ENCODE measurements around the gene NRXN3.
"Not testable (repeated sequence)": the region's sequence is repeated elsewhere in the genome, so short reads cannot be mapped to it uniquely, and the experiment has no call there.

NRXN3 gene

GRCh38 chr14:79103764-79104163 lies 933.6 kb downstream of the NRXN3 start:
- DNase-seq (ENCODE audit: low read depth in 2 of 2, low spot score in 1 of 2), result no peak

- DNase-seq (ENCODE audit: low read depth in 2 of 2, low spot score in 1 of 2), result not testable (repeated sequence)
Observed at GRCh38 chr14:79110564-79110963, 940.4 kb downstream of the NRXN3 start.

GRCh38 chr14:79111987-79112501 lies 941.9 kb downstream of the NRXN3 start:
- DNase-seq (ENCODE audit: low read depth in 2 of 2, low spot score in 1 of 2), result no peak

- DNase-seq (ENCODE audit: low read depth in 2 of 2, low spot score in 1 of 2), result no peak
Observed at GRCh38 chr14:79117561-79117960, 947.4 kb downstream of the NRXN3 start.

DNA sequence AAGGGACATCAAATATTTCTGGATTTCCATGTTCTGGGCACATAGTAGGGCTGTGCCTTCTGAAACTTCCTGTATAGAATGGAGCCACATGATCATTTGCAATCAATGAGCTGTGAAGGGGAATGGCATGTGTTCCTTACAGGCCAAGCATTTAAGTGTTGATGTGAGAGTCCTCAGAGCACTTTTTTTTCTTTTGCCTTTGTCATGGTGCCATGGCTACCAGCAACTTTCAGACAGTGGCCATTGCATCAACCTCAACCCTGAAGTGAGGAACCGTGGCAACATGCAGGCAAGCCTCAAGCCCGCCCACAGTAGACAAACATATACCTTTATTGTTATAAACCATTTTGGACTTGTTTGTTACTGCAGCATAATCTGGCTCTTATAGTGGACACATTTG lies 948.1 kb downstream of the NRXN3 start:
- no peak for DNase-seq (ENCODE audit: low read depth in 2 of 2, low spot score in 1 of 2)

DNA sequence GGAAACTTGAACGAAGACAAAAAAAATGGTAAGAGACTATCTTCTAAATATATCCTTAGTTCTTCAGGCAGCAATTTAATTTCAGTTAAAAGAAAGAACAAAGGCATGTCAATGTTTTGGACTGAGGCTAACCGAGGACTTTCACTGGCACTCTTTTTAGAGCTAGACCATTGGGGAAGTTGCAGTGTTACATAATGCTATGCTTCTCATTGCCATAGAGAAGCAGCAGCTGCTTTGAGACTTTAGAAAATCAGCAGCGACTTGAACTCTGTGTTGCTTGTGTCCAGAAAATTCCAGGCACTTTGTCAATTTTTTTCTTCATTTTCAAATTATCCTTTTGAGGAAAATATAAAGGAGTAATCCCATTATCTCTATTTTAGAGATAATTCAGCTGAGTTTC lies 964.2 kb downstream of the NRXN3 start:
- DNase-seq (ENCODE audit: low read depth in 2 of 2, low spot score in 1 of 2), result no peak

GRCh38 chr14:79136071-79137044 lies 966.2 kb downstream of the NRXN3 start:
- no peak for DNase-seq (ENCODE audit: low read depth in 2 of 2, low spot score in 1 of 2)

DNA sequence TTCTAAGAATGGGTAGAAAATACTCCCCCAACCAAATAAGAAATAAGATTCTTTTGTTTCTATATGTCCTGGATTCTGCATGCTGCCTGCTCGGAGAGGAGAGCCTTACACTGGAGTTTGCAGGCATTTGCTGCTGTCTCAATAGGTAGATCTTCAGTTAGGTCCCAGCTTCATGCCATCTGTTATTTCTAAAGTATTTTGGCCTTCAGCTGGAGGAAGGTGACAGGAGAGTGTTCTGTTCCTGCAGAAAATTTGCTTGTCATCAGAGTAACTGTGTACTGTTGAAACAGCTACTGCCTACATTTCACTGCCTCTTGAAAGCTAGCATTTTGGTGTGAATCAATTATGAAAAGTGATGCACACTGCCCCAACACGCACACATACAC lies 966.9 kb downstream of the NRXN3 start:
- no peak for DNase-seq (ENCODE audit: low read depth in 2 of 2, low spot score in 1 of 2)

DNA sequence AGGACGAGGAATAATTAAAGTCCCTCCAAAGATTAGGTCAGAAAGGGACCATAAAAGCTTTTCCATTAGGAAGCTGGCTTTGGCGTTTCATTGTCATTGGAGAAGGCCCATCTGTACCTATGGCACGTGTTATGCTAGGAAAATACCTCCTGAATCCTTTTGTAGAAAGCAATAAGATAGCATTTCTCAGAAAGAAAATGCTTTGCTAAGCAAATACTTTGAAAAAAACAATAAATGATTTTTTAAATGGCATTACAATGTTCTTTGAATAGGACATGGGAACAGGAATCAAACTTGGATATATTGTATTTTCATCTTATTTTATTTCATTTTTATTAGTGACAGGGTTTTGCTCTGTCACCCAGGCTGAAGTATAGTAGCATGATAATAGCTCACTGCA lies 967.7 kb downstream of the NRXN3 start:
- no peak for DNase-seq (ENCODE audit: low read depth in 2 of 2, low spot score in 1 of 2)

DNA sequence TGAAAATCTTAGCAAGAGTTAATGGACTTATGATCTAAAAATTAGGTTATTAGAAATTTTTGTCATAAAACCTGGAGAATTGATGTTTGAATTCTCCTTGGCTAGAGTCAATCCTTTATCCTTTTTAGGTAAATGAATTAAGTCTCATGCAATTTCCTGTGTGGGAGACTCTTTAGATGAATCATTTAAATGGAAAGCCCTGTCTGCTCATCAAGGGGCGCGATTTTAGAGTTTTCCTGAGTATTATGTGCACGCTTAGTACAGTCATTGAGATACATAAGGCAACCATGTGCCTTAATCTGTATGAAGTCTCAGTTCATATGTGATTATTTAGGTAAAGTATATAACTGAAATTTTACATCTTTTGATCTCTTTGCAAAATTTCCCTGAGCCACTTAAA lies 974.7 kb downstream of the NRXN3 start:
- no peak for DNase-seq (ENCODE audit: low read depth in 2 of 2, low spot score in 1 of 2)

- no peak for DNase-seq (ENCODE audit: low read depth in 2 of 2, low spot score in 1 of 2)
Observed at GRCh38 chr14:79150226-79150625, 980.1 kb downstream of the NRXN3 start.

- DNase-seq (ENCODE audit: low read depth in 2 of 2, low spot score in 1 of 2), result no peak
Observed at GRCh38 chr14:79157369-79157768, 987.2 kb downstream of the NRXN3 start.

GRCh38 chr14:79161571-79161970 lies 991.4 kb downstream of the NRXN3 start:
- DNase-seq (ENCODE audit: low read depth in 2 of 2, low spot score in 1 of 2), result no peak

GRCh38 chr14:79162833-79163232 lies 992.7 kb downstream of the NRXN3 start:
- no peak for DNase-seq (ENCODE audit: low read depth in 2 of 2, low spot score in 1 of 2)

- DNase-seq (ENCODE audit: low read depth in 2 of 2, low spot score in 1 of 2), result no peak
Observed at GRCh38 chr14:79165471-79166090, 995.4 kb downstream of the NRXN3 start.

GRCh38 chr14:79166171-79166570 lies 996.0 kb downstream of the NRXN3 start:
- DNase-seq (ENCODE audit: low read depth in 2 of 2, low spot score in 1 of 2), result no peak

DNA sequence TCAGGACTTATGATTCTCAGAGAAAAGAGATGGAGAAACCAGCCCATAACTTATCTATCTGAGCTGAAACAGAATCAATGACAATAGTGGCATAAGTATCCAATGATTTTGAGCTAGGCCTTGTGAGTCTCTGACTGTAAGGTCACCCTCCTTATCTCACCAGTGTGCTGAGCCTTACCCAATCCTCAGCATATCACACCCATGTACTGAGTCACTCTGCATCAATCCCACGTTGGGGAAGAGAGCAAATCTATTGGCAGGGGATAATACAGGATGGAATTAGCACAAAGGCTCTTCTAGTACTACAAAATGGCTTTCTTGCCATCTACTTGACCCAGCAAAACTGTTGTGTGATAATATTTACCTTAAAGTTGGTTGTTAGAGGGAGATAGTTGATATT lies 997.8 kb downstream of the NRXN3 start:
- DNase-seq (ENCODE audit: low read depth in 2 of 2, low spot score in 1 of 2), result no peak

DNA sequence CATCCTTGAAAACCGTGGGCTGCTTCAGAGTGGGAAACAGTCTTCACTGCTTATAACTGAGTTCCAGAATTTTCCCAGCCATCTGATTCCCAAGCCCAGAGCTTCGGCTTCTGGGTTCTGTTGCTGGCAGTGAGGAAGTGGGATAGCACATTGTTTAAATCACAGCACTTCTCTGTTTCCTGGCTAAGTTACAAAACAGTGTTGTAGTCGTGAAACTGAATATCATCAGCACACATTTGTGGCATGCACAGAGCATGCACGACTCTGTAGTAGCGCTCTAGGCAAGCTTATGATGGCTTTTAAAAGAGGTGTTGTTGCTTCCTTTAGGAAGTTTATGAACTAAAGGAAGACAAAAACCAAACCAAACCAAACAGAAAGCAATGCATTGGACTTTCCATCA lies 1005.5 kb downstream of the NRXN3 start:
- no peak for DNase-seq (ENCODE audit: low read depth in 2 of 2, low spot score in 1 of 2)

DNA sequence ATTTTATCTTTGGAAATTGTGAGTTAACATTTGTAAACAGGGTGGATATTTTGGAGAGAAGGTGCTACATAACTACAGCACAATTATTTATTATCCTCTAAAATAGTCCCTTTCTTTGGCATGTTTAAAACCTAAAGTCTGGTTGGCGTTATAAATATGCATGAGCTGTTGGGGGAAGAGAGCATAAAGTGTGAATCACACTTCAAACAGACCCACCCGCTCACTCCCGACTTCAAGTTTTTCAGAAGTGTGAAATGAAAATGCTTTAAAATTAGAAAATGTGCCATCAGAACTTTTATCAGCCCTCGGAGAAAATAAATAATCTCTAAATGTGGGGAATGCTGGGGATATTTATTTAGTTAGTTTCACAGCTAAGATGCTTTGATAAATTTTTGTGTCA lies 1006.9 kb downstream of the NRXN3 start:
- no peak for DNase-seq (ENCODE audit: low read depth in 2 of 2, low spot score in 1 of 2)

DNA sequence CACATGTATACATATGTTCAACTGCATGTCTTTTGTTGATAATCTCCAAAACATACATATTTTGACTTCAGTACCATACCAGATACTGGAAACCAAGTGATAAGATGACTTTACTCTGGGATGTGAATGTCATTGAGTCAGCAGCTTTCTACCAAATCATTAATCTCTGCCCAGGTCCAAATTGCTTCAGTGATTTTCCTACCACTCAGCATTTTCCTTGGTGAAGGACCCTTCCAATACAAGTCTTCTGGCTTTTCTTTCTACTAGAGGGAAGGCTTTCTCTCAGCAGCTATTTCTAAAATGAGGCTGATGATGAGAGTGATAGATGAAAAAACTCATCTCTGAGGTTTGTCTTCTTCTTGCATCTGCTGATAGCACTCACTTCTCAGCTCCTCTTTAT lies 1008.5 kb downstream of the NRXN3 start:
- DNase-seq (ENCODE audit: low read depth in 2 of 2, low spot score in 1 of 2), result no peak

GRCh38 chr14:79179985-79180384 lies 1009.8 kb downstream of the NRXN3 start:
- no peak for DNase-seq (ENCODE audit: low read depth in 2 of 2, low spot score in 1 of 2)

DNA sequence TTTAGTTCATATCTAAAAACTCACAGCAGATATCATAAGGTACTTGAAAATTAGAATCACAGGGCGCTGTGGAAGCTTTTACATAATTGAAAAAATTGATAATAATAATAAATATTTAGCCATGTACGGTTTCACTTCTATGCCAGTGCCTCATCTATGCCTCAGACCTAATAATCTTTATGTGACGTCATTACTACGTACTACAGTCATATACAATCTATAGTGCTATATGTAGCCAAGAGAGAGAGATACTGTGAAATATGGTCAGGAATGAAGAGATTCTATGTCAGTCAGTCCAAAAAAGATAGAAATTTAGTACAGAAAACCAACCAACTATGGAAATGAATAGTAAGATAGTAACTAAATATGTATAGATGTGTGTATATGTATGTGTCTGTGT lies 1010.5 kb downstream of the NRXN3 start:
- no peak for DNase-seq (ENCODE audit: low read depth in 2 of 2, low spot score in 1 of 2)

Measured in stimulated activated CD8-positive, alpha-beta memory T cell treated with anti-CD3 and anti-CD28 coated beads, Interleukin-4, amount 100 ng/mL, for 1 hour (primary cell).